ENCODE data around the gene PRUNE2. TPM values are rescaled to one million over a fixed set of nuclear protein-coding genes. Genes with fewer than 3 reads are reported as not detected.
"Not testable (repeated sequence)": the region's sequence is repeated elsewhere in the genome, so short reads cannot be mapped to it uniquely, and the experiment has no call there.

The PRUNE2 gene
- total RNA-seq, 1 donor from 2014 or later = 3.3 TPM

- Mint-ChIP-seq H3K27me3 (peaks cover 17% of the 10 kb centered on the region), H3K27ac (no peak overlapping the region), H3K9me3 (no peaks in the 10 kb centered on the region)
These were observed 148.8 kb downstream of the PRUNE2 start for GRCh38 chr9:76756941-76757673.

GRCh38 chr9:76756268-76756640 is 149.7 kb downstream of the PRUNE2 start:
- Mint-ChIP-seq H3K9me3 (no peaks in the 10 kb centered on the region), H3K36me3 (no peaks in the 10 kb centered on the region), H3K27me3 (peaks cover 17% of the 10 kb centered on the region), H3K4me3 (no peak overlapping the region), H3K27ac (no peak overlapping the region), H3K4me1 (ENCODE audit: unreplicated experiment) (no peaks in the 10 kb centered on the region)
- no peak for DNase-seq (ENCODE audit: extremely low spot score, unreplicated experiment)
- TF ChIP-seq CTCF (conservative IDR thresholded peaks at IDR 0.05) = peak; percentile 29

More at GRCh38 chr9:76756941-76757673, 148.8 kb downstream of the PRUNE2 start:
- Mint-ChIP-seq H3K36me3 (no peaks in the 10 kb centered on the region), H3K4me3 (no peak overlapping the region), H3K4me1 (ENCODE audit: unreplicated experiment) (no peaks in the 10 kb centered on the region)
- TF ChIP-seq CTCF (conservative IDR thresholded peaks at IDR 0.05) = no peak
- DNase-seq (ENCODE audit: extremely low spot score, unreplicated experiment) = no peak

GRCh38 chr9:76751001-76751400 is 154.9 kb downstream of the PRUNE2 start:
- H3K9me3 Mint-ChIP-seq = no peaks in the 10 kb centered on the region
- H3K27me3 Mint-ChIP-seq = peaks cover 42% of the 10 kb centered on the region
- H3K4me1 Mint-ChIP-seq (ENCODE audit: unreplicated experiment) = no peaks in the 10 kb centered on the region
- TF ChIP-seq CTCF (conservative IDR thresholded peaks at IDR 0.05) = no peak
- DNase-seq (ENCODE audit: extremely low spot score, unreplicated experiment) = no peak
- H3K27ac Mint-ChIP-seq = no peak overlapping the region
- H3K4me3 Mint-ChIP-seq = no peak overlapping the region
- H3K36me3 Mint-ChIP-seq = no peaks in the 10 kb centered on the region

GRCh38 chr9:76744336-76744735 is 161.6 kb downstream of the PRUNE2 start:
- Mint-ChIP-seq H3K27ac (peak overlapping the region; percentile 25), H3K9me3 (peaks cover 13% of the 10 kb centered on the region), H3K27me3 (peaks cover 40% of the 10 kb centered on the region), H3K36me3 (no peaks in the 10 kb centered on the region), H3K4me3 (no peak overlapping the region), H3K4me1 (ENCODE audit: unreplicated experiment) (peaks cover 4% of the 10 kb centered on the region)
- DNase-seq (ENCODE audit: extremely low spot score, unreplicated experiment) = no peak
- TF ChIP-seq CTCF (conservative IDR thresholded peaks at IDR 0.05) = no peak

GRCh38 chr9:76743931-76744330 is 162.0 kb downstream of the PRUNE2 start:
- Mint-ChIP-seq H3K36me3 (no peaks in the 10 kb centered on the region), H3K27me3 (peaks cover 39% of the 10 kb centered on the region), H3K27ac (peak overlapping the region; percentile 25), H3K4me1 (ENCODE audit: unreplicated experiment) (peaks cover 4% of the 10 kb centered on the region), H3K4me3 (no peak overlapping the region), H3K9me3 (peaks cover 13% of the 10 kb centered on the region)
- no peak for DNase-seq (ENCODE audit: extremely low spot score, unreplicated experiment)
- TF ChIP-seq CTCF (conservative IDR thresholded peaks at IDR 0.05) = no peak

- H3K4me3 Mint-ChIP-seq; H3K4me1 Mint-ChIP-seq (ENCODE audit: unreplicated experiment); H3K27ac Mint-ChIP-seq; H3K36me3 Mint-ChIP-seq; DNase-seq (ENCODE audit: extremely low spot score, unreplicated experiment): not testable (repeated sequence)
- H3K27me3 Mint-ChIP-seq = peaks cover 37% of the 10 kb centered on the region
- peaks cover 13% of the 10 kb centered on the region for H3K9me3 Mint-ChIP-seq
These were observed 163.0 kb downstream of the PRUNE2 start for GRCh38 chr9:76742890-76743289.

Data from type B pancreatic cell (in vitro differentiated cells).